Measurements from ENCODE around the gene ENC1. TPM values are rescaled to one million over a fixed set of nuclear protein-coding genes. Genes with fewer than 3 reads are reported as not detected.
A peak's percentile ranks its signal among the peaks of the same experiment; 100 is the strongest.

The ENC1 gene
- total RNA-seq, 1 donor, result 72.1 TPM

DNA sequence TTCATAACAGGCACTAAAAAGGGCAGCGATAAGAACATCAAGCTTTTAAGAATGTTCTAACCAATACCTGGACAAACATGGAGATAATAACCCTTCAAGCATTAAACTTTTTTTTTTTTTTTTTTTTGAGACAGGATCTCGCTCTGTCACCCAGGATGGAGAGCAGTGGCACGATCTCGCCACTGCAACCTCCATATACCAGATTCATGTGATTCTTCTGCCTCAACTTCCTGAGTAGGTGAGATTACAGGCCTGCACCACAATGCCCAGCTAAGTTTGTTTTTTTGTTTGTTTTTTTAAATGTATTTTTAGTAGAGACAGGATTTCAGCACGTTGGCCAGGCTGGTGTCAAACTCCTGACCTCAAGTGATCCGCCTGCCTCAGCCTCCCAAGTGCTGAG is 14.7 kb upstream of the ENC1 start:
- no peak overlapping the region for H3K4me3 ChIP-seq (ENCODE audit: low read depth, low read length)
- TF ChIP-seq, protein P1, sequence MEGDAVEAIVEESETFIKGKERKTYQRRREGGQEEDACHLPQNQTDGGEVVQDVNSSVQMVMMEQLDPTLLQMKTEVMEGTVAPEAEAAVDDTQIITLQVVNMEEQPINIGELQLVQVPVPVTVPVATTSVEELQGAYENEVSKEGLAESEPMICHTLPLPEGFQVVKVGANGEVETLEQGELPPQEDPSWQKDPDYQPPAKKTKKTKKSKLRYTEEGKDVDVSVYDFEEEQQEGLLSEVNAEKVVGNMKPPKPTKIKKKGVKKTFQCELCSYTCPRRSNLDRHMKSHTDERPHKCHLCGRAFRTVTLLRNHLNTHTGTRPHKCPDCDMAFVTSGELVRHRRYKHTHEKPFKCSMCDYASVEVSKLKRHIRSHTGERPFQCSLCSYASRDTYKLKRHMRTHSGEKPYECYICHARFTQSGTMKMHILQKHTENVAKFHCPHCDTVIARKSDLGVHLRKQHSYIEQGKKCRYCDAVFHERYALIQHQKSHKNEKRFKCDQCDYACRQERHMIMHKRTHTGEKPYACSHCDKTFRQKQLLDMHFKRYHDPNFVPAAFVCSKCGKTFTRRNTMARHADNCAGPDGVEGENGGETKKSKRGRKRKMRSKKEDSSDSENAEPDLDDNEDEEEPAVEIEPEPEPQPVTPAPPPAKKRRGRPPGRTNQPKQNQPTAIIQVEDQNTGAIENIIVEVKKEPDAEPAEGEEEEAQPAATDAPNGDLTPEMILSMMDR (IDR thresholded peaks at IDR 0.05; ENCODE audit: insufficient read depth, low read depth, low read length), result no peak

DNA sequence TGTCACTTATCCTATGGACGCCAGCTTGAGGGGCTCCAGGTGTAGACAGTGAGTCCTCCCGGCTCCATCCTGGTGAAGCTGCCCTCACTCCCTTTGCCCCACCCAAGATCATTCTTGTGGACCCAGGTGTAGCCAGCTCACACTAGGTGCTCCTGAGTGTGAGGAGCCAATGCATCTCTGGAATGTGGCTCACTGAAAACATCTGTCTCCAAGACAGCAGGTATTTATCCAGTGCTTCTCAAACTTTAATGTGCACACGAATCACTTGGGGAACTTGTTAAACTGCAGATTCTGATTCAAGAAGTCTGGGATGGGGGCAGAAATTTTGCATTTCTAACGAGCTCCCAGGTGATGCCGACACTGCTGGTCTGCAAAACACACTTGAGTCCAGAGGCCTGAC is 13.5 kb upstream of the ENC1 start:
- DNase-seq (ENCODE audit: low read depth), result no peak
- H3K4me3 ChIP-seq (ENCODE audit: low read depth, low read length), result no peak overlapping the region
- TF ChIP-seq, protein P1 (IDR thresholded peaks at IDR 0.05; ENCODE audit: insufficient read depth, low read depth, low read length), result no peak

More for the DNA sequence above, 14.7 kb upstream of the ENC1 start:
- no peak for DNase-seq (ENCODE audit: low read depth)

DNA sequence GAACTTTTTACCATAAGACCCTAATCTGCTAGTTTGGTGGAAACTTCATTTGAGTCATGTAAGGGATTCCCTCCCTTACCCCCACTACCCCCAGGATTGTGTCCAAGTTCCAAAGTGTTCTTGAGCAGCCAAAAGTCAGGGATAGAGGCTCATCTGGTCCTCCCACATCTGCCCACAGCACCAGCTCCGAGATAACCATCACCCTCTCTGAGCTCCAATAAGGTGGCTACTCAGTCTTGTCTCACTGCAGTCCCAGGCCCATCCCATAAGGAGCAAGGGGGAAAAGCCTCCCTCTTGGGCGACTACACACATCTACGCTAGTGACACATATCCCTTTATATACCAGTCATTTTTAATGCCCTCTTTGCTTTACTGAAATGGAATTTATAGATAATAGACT is 12.0 kb upstream of the ENC1 start:
- H3K4me3 ChIP-seq (ENCODE audit: low read depth, low read length), result no peak overlapping the region
- DNase-seq (ENCODE audit: low read depth), result no peak
- TF ChIP-seq, protein P1 (IDR thresholded peaks at IDR 0.05; ENCODE audit: insufficient read depth, low read depth, low read length), result no peak

DNA sequence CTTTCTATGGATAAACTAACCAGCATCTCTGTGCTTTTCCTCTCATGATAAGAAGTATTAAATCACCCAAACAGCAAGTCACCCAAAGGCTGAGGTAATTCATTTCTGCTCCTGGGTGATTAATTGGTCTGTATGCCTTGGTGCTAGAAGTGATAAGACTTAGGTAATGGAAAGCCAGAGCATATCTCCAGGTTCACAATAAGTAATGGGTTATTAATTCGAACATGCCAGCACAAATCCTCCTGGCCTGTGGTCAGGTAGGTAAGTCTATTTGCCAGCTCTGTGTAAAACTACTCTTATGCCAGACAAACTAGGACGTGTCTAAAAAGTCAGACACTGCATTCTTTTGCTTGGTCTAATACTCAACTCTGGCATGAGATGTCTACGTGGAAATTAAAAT is 11.2 kb upstream of the ENC1 start:
- H3K4me3 ChIP-seq (ENCODE audit: low read depth, low read length), result no peak overlapping the region
- TF ChIP-seq, protein P1 (IDR thresholded peaks at IDR 0.05; ENCODE audit: insufficient read depth, low read depth, low read length), result no peak
- no peak for DNase-seq (ENCODE audit: low read depth)

DNA sequence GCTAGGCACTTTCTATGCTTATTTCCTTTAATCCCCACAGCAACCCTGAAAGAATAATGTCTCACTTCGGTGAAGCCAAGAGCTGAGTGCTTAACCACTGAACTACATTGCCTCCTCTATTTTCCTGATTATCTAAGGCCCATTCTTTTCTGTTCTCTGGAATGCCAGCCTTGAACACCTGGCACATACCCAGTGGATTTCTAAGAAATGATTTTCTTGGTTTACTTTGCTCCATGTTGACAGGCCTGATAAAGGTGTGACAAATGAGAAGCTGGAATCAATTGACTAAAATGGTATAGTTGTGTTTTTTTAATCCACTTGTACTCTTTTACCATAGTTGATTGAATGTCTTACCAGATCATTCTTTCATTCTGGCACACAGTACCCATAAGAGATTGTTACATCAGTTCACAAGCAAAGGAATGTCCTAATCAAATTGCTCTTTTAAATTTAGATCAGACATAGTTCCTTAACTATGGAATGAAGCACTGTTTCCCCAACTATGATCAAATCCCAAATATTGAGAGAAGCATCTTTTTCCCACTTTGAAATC is 9.0 kb upstream of the ENC1 start:
- no peak overlapping the region for H3K4me3 ChIP-seq (ENCODE audit: low read depth, low read length)
- TF ChIP-seq, protein P1 (IDR thresholded peaks at IDR 0.05; ENCODE audit: insufficient read depth, low read depth, low read length), result no peak
- no peak for DNase-seq (ENCODE audit: low read depth)

DNA sequence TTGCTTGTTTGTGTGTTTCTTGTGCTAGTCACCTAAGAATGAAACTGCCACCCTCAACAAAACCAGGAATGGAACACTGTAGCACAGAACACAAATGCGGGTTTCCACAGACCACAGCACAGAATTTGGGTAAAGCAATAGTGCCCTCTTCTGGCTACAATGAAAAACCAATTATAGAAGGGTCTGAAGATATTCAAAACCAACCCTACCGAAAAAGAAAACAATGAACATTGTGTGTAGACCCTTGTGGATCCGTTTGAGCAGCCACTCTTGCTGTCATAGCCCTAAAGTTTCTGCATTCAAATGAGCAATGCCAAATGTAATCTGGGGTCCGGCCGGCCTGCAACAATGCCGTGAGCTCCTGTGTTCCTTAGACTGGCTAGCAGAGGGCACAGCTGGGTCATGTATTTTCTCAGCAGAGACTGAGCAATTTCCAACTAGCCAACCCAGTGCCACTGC is 8.3 kb upstream of the ENC1 start:
- H3K4me3 ChIP-seq (ENCODE audit: low read depth, low read length), result no peak overlapping the region
- TF ChIP-seq, protein P1 (IDR thresholded peaks at IDR 0.05; ENCODE audit: insufficient read depth, low read depth, low read length), result peak; percentile 63
- peak; percentile 70 for DNase-seq (ENCODE audit: low read depth)

DNA sequence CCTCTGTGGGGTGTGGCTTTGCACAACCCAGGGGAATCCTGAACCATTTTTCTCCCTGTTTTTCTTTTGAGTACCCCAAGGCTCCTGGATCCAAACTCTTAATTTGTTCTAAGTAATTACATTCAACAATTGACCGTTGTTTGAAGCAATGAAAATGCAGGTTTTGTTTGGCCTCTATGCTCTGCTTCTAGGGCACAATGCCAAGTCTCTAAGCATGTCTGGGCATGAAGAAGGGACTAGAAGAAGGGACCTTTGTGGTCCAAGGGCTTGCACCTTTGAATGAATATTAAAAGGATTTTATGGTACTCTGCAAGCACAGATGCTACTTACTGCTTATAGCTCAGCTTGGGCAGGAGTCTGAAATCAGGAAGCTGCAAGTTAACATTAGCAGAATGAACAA is 6.6 kb upstream of the ENC1 start:
- H3K4me3 ChIP-seq (ENCODE audit: low read depth, low read length), result no peak overlapping the region
- TF ChIP-seq, protein P1 (IDR thresholded peaks at IDR 0.05; ENCODE audit: insufficient read depth, low read depth, low read length), result no peak
- DNase-seq (ENCODE audit: low read depth), result no peak

All from fibroblast of villous mesenchyme (primary cell).